Astrocyte (in vitro differentiated cells and primary cell): Measurements from ENCODE around the gene DPYSL3.

ENCODE experiments used
- EZH2 ChIP-seq: IDR thresholded peaks from 2 replicates; pipeline ENCODE4 v1.6.1; 2012; ENCODE audit warnings: mild to moderate bottlenecking, low read length, inconsistent platforms; ENCODE audit not compliant: insufficient read depth
- TF ChIP-seq, protein P1 (sequence below): IDR thresholded peaks from 2 replicates; pipeline ENCODE4 v1.5.1; 2011; ENCODE audit warnings: low read depth, mild to moderate bottlenecking, inconsistent platforms, low read length, moderate library complexity; ENCODE audit not compliant: insufficient read depth

DNA sequence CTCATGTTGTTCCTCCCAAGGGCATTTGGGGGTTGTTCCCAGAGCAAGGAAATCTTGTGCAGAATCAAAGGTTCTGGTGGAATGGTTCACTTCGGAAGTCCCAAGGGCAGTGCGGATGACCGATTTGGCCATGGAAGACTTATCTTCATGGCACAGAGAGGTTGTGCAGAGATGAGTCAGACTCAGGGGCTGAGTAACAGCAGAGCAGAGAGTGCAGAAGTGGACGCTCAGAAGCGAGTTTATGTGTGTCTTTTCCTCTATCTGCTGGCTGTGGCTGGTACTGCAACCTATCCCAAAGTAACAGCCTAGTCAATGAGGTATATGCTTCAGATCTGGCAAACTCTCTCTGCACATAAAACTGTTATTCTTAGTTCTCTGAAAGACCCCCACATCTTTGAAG lies 118.1 kb downstream of the DPYSL3 start:
- TF ChIP-seq, protein P1, sequence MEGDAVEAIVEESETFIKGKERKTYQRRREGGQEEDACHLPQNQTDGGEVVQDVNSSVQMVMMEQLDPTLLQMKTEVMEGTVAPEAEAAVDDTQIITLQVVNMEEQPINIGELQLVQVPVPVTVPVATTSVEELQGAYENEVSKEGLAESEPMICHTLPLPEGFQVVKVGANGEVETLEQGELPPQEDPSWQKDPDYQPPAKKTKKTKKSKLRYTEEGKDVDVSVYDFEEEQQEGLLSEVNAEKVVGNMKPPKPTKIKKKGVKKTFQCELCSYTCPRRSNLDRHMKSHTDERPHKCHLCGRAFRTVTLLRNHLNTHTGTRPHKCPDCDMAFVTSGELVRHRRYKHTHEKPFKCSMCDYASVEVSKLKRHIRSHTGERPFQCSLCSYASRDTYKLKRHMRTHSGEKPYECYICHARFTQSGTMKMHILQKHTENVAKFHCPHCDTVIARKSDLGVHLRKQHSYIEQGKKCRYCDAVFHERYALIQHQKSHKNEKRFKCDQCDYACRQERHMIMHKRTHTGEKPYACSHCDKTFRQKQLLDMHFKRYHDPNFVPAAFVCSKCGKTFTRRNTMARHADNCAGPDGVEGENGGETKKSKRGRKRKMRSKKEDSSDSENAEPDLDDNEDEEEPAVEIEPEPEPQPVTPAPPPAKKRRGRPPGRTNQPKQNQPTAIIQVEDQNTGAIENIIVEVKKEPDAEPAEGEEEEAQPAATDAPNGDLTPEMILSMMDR, result peak; percentile 70
- no peak for TF ChIP-seq EZH2
